GM21447 (cell line): ENCODE data around the gene FYB2.

Source experiments
- ATAC-seq: cut with Tn5 transposase; IDR thresholded peaks from one replicate; pipeline ENCODE4 v1.9.1; 2021; ENCODE audit not compliant: unreplicated experiment

The FYB2 gene

DNA sequence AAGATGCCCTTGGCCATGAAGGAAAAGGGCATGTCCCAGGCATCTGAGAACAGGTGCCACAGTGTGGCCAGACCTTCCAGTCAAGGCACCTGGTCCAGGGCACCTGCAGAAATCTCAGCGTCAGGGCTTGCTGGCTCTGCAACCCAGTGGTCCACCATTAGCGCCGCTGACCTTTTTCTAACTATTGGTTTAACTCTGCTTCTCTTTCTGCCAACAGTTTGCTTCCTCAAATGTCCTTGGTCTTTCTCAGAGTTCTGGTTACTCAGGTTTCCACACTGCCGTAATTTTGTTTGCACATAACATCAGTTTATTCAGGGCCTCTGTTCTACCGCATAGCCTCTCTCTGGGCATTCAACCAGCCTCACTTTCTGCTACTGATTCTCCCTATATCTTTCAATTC lies 16.5 kb upstream of the FYB2 start:
- no peak for ATAC-seq

- ATAC-seq = no peak
Measured at GRCh38 chr1:56834137-56834900, 15.1 kb upstream of the FYB2 start.

- ATAC-seq = no peak
Measured at GRCh38 chr1:56833088-56833487, 13.9 kb upstream of the FYB2 start.

DNA sequence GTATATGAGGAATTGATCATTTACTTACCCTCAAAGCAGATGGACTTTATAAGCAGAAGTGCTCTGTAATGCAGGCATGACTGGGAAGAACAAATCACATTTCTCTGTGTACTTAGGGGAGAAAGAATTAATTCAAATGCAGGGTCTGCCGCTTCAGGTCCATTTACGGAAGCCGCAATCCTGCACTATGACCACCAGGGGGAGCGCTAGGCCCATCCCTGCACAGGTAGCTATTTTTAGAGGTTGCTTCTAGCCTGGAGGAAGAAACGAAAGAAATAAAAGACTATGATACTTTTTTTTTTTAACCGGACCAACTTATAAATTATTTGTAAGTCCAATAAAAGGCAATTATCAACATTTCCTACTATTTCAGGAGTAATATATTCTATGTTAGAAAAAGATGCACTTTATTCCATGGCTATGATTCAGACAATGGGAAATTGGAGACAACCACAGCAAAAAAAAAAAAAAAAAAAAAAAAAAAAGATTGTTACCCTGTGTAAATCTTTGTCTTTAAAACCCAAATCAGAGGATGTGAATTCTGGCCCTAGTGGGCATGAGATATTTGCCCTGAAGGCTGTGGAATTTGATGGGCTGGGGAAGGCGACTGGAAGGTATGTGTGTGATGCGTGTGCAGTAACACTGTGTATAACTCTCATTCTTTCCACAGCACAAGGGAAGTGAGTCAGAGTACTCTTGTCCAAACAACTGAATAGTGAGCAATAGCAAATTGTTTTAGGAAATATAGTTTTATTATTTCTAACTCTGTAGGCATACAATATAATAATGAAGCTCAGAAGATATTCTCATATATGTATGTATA lies 12.9 kb upstream of the FYB2 start:
- peak; percentile 75 for ATAC-seq

GRCh38 chr1:56830052-56830451 lies 10.8 kb upstream of the FYB2 start:
- ATAC-seq = no peak

DNA sequence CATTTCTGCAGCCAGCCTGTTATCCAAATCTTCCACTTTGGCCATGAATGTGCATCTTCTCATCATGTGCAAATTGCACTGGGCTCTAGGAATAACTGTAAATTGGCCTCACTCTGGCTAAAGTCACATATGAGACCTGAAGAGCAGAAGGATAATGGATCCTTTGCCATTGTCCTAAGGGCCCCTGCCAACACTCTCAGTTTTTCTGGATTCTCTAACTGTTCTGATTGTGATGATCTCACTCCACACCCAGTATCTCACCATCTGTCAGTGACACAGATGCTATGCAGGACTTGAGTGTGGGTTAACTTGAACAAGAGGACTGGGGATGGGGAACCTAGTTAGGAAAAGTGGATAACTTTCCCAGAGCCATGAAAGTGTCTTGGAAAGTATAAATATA lies 8.5 kb upstream of the FYB2 start:
- no peak for ATAC-seq

GRCh38 chr1:56825436-56825835 lies 6.2 kb upstream of the FYB2 start:
- no peak for ATAC-seq

- no peak for ATAC-seq
Measured at GRCh38 chr1:56824938-56825337, 5.7 kb upstream of the FYB2 start.

DNA sequence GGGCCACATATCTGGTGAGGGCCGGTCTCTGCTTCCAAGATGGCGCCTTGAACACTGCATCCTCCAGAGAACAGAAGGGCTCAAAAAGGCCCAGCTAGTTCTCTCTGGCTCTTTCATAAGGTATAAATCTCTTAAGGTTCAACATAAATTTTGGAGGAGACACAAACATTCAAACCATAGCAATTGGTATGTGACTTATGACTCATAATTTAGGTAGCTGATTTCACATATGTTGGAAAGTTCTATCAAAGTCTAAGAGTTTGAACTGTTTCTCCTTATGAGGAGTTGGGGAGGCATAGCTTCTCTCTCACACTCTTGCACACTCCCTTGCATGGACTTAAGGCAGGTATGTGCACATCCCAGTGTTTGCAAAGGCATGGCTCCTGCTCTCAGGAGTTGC lies 5.1 kb upstream of the FYB2 start:
- no peak for ATAC-seq

DNA sequence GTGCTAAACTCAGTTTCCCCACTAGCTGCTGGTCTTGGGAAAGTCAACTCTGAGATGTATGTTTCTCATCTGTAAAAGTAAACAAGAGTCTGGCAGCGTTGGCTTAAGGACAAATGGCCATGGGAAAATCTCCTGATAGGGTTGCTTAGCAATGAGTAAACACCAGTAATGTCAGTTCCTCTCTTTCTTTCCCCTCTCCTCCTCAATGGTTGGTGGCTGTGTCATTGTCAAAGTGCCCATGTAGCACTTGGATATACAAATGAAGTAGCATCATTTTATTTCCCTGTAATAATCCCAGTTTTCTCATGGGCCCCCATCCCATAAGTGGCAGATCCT lies 2.2 kb upstream of the FYB2 start:
- ATAC-seq = no peak

GRCh38 chr1:56820755-56821461 lies 1.7 kb upstream of the FYB2 start:
- peak; percentile 56 for ATAC-seq

DNA sequence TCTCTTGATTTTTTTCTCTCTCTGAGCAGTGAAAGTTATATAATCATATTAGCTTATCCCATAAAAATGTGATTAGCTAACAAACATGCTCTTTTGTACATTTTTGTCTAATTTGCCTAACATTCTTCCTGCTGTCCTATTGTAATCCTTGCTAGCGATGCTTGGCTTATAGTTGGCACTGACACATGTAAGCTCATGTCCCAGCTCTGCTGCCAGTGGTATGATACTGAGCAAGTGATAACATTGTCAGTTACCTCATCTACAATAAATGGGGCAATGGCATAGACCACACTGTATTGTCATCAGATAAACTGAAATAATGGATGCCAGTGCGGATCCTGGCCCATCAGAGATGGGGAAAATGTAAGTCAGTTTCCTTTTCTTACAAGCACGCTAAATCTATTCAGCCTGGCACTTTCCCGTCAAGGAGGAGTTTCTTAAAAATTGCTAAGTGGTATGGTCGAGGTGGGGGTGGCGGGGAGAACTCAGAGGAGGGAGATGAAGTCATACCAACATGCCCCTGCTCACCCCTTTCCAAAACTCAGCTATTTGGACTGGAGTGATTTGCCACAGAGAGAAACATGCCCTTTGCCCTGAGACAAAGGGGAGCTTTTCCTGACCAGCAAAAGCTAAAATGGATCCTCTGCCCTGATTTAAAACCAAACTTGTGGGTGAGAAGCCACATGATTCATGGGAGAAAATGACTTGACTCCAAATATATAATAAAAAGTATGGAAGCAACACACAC lies 1.3 kb downstream of the FYB2 start:
- ATAC-seq = no peak

GRCh38 chr1:56816909-56817308 lies 2.3 kb downstream of the FYB2 start:
- peak; percentile 78 for ATAC-seq

GRCh38 chr1:56816264-56816663 lies 2.9 kb downstream of the FYB2 start:
- ATAC-seq = no peak

DNA sequence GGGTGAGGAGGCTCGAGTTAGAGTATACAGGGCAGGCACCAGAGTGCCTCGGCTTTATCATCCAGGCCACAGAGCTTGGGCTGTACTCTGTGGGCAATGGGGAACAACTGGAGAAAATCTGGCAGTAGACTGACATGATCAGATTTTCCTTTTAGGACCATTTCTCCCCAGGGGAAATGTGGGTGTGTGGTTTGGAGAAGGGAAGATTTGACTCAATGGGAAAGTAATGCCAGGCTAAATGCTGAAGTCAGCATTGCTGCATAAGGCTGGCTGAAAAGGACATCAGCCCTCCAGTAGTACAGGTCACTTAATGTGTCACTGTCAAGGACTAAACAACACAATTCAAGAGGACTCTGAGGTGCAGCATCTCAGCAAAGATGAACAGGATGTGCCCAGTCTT lies 5.0 kb downstream of the FYB2 start:
- no peak for ATAC-seq

DNA sequence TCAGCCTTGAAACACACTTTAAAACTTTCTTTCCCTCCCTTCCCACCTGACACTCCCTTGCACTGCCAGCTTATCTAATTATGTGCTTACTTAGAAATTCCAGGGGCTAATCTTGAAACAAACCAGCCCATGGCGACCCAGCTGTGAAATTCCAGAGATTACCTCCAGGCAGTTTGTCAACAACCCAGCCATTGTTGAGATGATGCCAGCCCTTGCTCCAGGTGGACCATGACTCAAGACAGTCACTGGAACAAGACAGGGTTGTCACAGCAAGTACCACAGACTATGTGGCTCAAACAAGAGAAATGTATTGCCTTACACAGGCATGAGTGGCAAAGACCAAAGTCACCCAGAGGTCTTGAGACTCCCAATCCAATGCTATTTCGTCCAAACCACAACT lies 7.9 kb downstream of the FYB2 start:
- no peak for ATAC-seq

- ATAC-seq = no peak
Measured at GRCh38 chr1:56808410-56808809, 10.8 kb downstream of the FYB2 start.

GRCh38 chr1:56806804-56807203 lies 12.4 kb downstream of the FYB2 start:
- ATAC-seq = no peak

DNA sequence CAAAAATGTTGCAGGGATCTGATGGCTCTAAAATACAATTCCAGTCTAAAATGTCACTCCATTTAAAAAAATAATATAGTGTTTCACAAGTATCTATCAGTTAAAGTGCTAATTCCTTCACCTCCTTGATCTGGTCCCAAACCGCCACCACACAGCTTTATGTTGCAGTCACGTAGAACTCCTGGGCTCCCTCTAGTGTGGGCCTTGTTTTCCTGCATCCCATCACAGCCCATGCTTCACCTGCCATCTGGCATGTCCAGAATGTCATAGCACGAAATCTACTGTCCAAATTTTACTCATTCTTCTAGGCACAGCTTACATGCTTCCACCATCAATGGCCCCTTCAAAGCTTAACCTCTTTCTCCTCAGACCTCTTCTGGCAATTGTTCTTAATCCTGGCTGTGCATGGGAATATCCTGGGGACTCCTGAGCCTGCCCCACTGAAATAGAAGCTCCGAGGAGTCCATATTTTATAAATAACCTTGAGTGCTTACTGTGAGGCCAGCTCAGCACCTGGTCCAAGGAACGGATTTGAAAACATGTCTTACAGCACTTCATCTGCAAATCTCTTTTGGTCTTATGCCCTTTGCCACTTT lies 15.5 kb downstream of the FYB2 start:
- no peak for ATAC-seq

GRCh38 chr1:56799605-56800400 lies 19.4 kb downstream of the FYB2 start:
- no peak for ATAC-seq
